GM12878 (cell line): Measurements from ENCODE around the gene MDN1. TPM values are rescaled to one million over a fixed set of nuclear protein-coding genes. Genes with fewer than 3 reads are reported as not detected.

Experiments used
- ELK1 ChIP-seq: IDR thresholded peaks from 2 replicates; pipeline ENCODE4 v1.6.1; 2012; ENCODE audit warnings: low read depth, low read length, improper control_type of control experiment
- HSF1 ChIP-seq: fragments of 150-350 bp; IDR thresholded peaks from 2 replicates; pipeline ENCODE4 v1.6.1; 2014; ENCODE audit warnings: mild to moderate bottlenecking, low read depth, low read length
- PKNOX1 ChIP-seq: fragments of 450-650 bp; IDR thresholded peaks from 2 replicates; pipeline ENCODE4 v1.6.1; 2016; ENCODE audit warnings: mild to moderate bottlenecking
- PRDM15 ChIP-seq: fragments of 450-650 bp; formaldehyde crosslinking; IDR thresholded peaks from 2 replicates; pipeline ENCODE4 v1.4.0; 2020; ENCODE audit warnings: mild to moderate bottlenecking, moderate library complexity
- SKIL ChIP-seq: fragments of 450-650 bp; IDR thresholded peaks from 2 replicates; pipeline ENCODE4 v1.6.1; 2017; ENCODE audit warnings: mild to moderate bottlenecking, low read depth, inconsistent platforms; ENCODE audit not compliant: poor library complexity, severe bottlenecking
- TCF3 ChIP-seq: IDR thresholded peaks from 2 replicates; pipeline ENCODE4 v1.6.1; 2012; ENCODE audit warnings: low read depth, mild to moderate bottlenecking, low read length, borderline replicate concordance; ENCODE audit not compliant: insufficient read depth
- ZBTB40 ChIP-seq: fragments of 450-650 bp; IDR thresholded peaks from 2 replicates; pipeline ENCODE4 v1.6.1; 2016; ENCODE audit warnings: mild to moderate bottlenecking, moderate library complexity, borderline replicate concordance
- ZNF217 ChIP-seq: fragments of 450-650 bp; IDR thresholded peaks from 2 replicates; pipeline ENCODE4 v1.6.1; 2017; ENCODE audit warnings: antibody characterized with exemption, mild to moderate bottlenecking
- polyA plus RNA-seq, 11 experiments: library from polyadenylated mRNA; depleted of rRNA in 4 of 11; unstranded in 6 of 11; stranded (reverse) in 5 of 11; fragments of >200 nt; fragmentation: Nextera tagmentation in 4 of 11; fragmentation: Illumina TruSeq in 1 of 11; extraction: Ambion mirVana in 4 of 11; extraction: Trizol in 1 of 11; gene quantifications; 1 replicate in 1 of 11; 2 replicates in 10 of 11; pipeline versions ENCODE4 v1.2.1 to v1.2.3, GENCODE V29; 2011 to 2016; ENCODE audit warnings: inconsistent platforms in 2 of 11, missing spikeins in 2 of 11, low read depth in 1 of 11
- total RNA-seq, 4 experiments: library from RNA; depleted of rRNA in 3 of 4; stranded (reverse); fragments of >200 nt in 3 of 4; fragmentation: Illumina TruSeq in 1 of 4; extraction: Trizol in 1 of 4; gene quantifications; 2 replicates each; pipeline versions ENCODE4 v1.2.1 to v1.2.3, GENCODE V29; 2013 to 2021

Gene MDN1
- total and polyA plus RNA-seq, 10 of the 15 experiments (the other 5 are each of a cell fraction or from before 2014, with no cell fraction given), result 14.3 to 50.1 (median 22.1) TPM

- TF ChIP-seq ZBTB40 (no peak; the same call in 1 of the 2 replicates), PKNOX1 (peak; percentile 73), ELK1 (no peak), PRDM15 (CRISPR knock-in tag) (no peak), HSF1 (no peak), SKIL (peak; percentile 49), ZNF217 (no peak), TCF3 (0 out of 2 replicates have a peak, but pooled peaks have one; percentile 26)
These were observed 10.0 kb upstream of the MDN1 start, which contains the start of gene CASP8AP2 (continued) for GRCh38 chr6:89829472-89830169.
